Loucy (cell line): Measurements from ENCODE around the gene ASB14.

ENCODE experiments used
- H2AFZ ChIP-seq: fragments of 200-600 bp; sonication (generic); 2 replicates; pipeline ENCODE4 v1.6.0; 2016; ENCODE audit warnings: antibody characterized with exemption, mild to moderate bottlenecking, low read length, moderate library complexity
- H3F3A ChIP-seq: fragments of 200-600 bp; 2 replicates; pipeline ENCODE4 v1.6.0; 2016; ENCODE audit warnings: antibody characterized with exemption, low read depth, mild to moderate bottlenecking
- H3K27me3 ChIP-seq: fragments of 200-600 bp; sonication (generic); 2 replicates; pipeline ENCODE4 v1.6.1; 2014; ENCODE audit warnings: low read length, mild to moderate bottlenecking; ENCODE audit not compliant: insufficient read depth, poor library complexity, severe bottlenecking
- H3K36me3 ChIP-seq: fragments of 200-600 bp; sonication (generic); 2 replicates; pipeline ENCODE4 v1.6.1; 2016; ENCODE audit warnings: low read length; ENCODE audit not compliant: insufficient read depth
- H3K4me1 ChIP-seq: fragments of 200-600 bp; sonication (generic); 2 replicates; pipeline ENCODE4 v1.5.1; 2014; ENCODE audit warnings: low read length, mild to moderate bottlenecking; ENCODE audit not compliant: insufficient read depth, poor library complexity, severe bottlenecking
- H3K4me2 ChIP-seq: fragments of 200-600 bp; sonication (generic); 2 replicates; pipeline ENCODE4 v1.6.0; 2014; ENCODE audit warnings: antibody characterized with exemption, low read length, low read depth, mild to moderate bottlenecking; ENCODE audit not compliant: poor library complexity, severe bottlenecking
- H3K4me3 ChIP-seq: fragments of 200-600 bp; sonication (generic); 2 replicates; pipeline ENCODE4 v1.5.1; 2014; ENCODE audit warnings: low read length, mild to moderate bottlenecking, mixed read lengths; ENCODE audit not compliant: poor library complexity, severe bottlenecking
- H3K79me2 ChIP-seq: fragments of 200-600 bp; sonication (generic); 2 replicates; pipeline ENCODE4 v1.6.1; 2014; ENCODE audit warnings: low read length; ENCODE audit not compliant: insufficient read depth
- H3K9ac ChIP-seq: fragments of 200-600 bp; sonication (generic); 2 replicates; pipeline ENCODE4 v1.6.0; 2014; ENCODE audit warnings: mild to moderate bottlenecking, low read depth, low read length, moderate library complexity; ENCODE audit not compliant: poor library complexity, severe bottlenecking
- H3K9me2 ChIP-seq: fragments of 200-600 bp; sonication (generic); replicated peaks from 2 replicates; pipeline ENCODE4 v1.6.1; 2016; ENCODE audit warnings: low read depth, low read length, mixed read lengths
- H3K9me3 ChIP-seq: fragments of 200-600 bp; sonication (generic); 2 replicates; pipeline ENCODE4 v1.6.1; 2014; ENCODE audit warnings: mild to moderate bottlenecking, antibody characterized with exemption, low read length, low read depth; ENCODE audit not compliant: insufficient read depth
- H4K20me1 ChIP-seq: fragments of 200-600 bp; sonication (generic); 2 replicates; pipeline ENCODE4 v1.6.0; 2014; ENCODE audit warnings: antibody characterized with exemption, low read length, mild to moderate bottlenecking; ENCODE audit not compliant: insufficient read depth, poor library complexity, severe bottlenecking
- EZH2phosphoT487 ChIP-seq: fragments of 200-600 bp; IDR thresholded peaks from 2 replicates; pipeline ENCODE4 v1.6.1; 2018; ENCODE audit warnings: antibody characterized with exemption, mild to moderate bottlenecking, moderate library complexity, borderline replicate concordance
- TF ChIP-seq, protein P1 (sequence below): fragments of 200-600 bp; sonication (generic); conservative IDR thresholded peaks from 2 replicates; pipeline ENCODE4 v1.5.1; 2014; ENCODE audit warnings: mild to moderate bottlenecking, antibody characterized with exemption, low read length

Gene ASB14

DNA sequence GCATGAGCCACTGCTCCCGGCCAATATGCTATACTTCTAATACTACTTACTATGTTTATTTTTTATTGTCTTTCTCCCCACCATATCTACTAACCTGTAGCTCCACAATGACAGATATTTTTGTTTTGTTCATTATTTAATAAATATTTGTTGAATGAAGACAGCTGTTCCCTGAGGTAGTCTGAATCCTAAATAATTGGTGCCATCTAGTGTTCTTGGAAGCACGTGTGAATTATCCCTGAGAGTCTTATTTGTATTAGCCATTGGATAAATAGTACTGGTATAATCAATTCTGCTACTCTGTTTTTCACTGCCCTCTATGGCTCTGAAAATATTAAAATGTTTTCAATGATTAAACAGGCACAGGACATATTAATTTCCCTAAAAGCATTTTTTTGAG is 70.6 kb downstream of the ASB14 start:
- Histone ChIP-seq H3K79me2 (no peaks in the 10 kb centered on the region), H3K4me1 (peaks cover 29% of the 10 kb centered on the region), H3K36me3 (no peaks in the 10 kb centered on the region), H3K9me2 (no peaks in the 10 kb centered on the region), H3F3A (no peaks in the 10 kb centered on the region), H3K4me2 (no peak overlapping the region), H3K9me3 (no peaks in the 10 kb centered on the region), H3K9ac (no peak overlapping the region), H3K4me3 (no peak overlapping the region), H3K27me3 (no peaks in the 10 kb centered on the region), H4K20me1 (no peaks in the 10 kb centered on the region), H2AFZ (no peak overlapping the region)
- TF ChIP-seq, protein P1, sequence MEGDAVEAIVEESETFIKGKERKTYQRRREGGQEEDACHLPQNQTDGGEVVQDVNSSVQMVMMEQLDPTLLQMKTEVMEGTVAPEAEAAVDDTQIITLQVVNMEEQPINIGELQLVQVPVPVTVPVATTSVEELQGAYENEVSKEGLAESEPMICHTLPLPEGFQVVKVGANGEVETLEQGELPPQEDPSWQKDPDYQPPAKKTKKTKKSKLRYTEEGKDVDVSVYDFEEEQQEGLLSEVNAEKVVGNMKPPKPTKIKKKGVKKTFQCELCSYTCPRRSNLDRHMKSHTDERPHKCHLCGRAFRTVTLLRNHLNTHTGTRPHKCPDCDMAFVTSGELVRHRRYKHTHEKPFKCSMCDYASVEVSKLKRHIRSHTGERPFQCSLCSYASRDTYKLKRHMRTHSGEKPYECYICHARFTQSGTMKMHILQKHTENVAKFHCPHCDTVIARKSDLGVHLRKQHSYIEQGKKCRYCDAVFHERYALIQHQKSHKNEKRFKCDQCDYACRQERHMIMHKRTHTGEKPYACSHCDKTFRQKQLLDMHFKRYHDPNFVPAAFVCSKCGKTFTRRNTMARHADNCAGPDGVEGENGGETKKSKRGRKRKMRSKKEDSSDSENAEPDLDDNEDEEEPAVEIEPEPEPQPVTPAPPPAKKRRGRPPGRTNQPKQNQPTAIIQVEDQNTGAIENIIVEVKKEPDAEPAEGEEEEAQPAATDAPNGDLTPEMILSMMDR, result peak; percentile 51
- no peak for TF ChIP-seq EZH2phosphoT487
